ENCODE data around the gene MSLN.

- TF ChIP-seq CTCF (IDR thresholded peaks at IDR 0.05 in 8 of 11, conservative IDR thresholded peaks at IDR 0.05 in 3 of 11) = no peak
- TF ChIP-seq POLR2A (IDR thresholded peaks at IDR 0.05) = no peak
- peak in 1 of 3 donors; percentile 13 for TF ChIP-seq POLR2AphosphoS5 (IDR thresholded peaks at IDR 0.05)
Observed at GRCh38 chr16:804193-805048, 43.9 kb downstream of the MSLN start.

Measured in spleen (tissue), 7 donors.